CD4-positive, alpha-beta T cell treated with Interleukin-17A for 1 hour (primary cell): ENCODE measurements around the gene VPS45.
"Not testable (repeated sequence)": the region's sequence is repeated elsewhere in the genome, so short reads cannot be mapped to it uniquely, and the experiment has no call there.

Experiments used
- DNase-seq: peaks from one replicate; pipeline ENCODE4 v3.0.0-alpha.2; 2020

VPS45 gene

GRCh38 chr1:150134537-150134936 is 67.0 kb downstream of the VPS45 start:
- no peak for DNase-seq

- DNase-seq, result not testable (repeated sequence)
Measured at GRCh38 chr1:150135400-150135799, 67.8 kb downstream of the VPS45 start.

GRCh38 chr1:150138044-150138443 is 70.5 kb downstream of the VPS45 start:
- no peak for DNase-seq

- DNase-seq, result no peak
Measured at GRCh38 chr1:150141452-150141851, 73.9 kb downstream of the VPS45 start.

GRCh38 chr1:150142083-150142482 is 74.5 kb downstream of the VPS45 start:
- DNase-seq, result no peak

- no peak for DNase-seq
Measured at GRCh38 chr1:150144606-150145005, 77.0 kb downstream of the VPS45 start.

GRCh38 chr1:150146016-150146415 is 78.4 kb downstream of the VPS45 start:
- DNase-seq, result not testable (repeated sequence)

GRCh38 chr1:150146849-150147542 is 79.4 kb downstream of the VPS45 start:
- no peak for DNase-seq

- no peak for DNase-seq
Measured at GRCh38 chr1:150148837-150149270, 81.3 kb downstream of the VPS45 start.

- DNase-seq, result peak; percentile 86
Measured at GRCh38 chr1:150149271-150150132, 81.9 kb downstream of the VPS45 start, which contains the start of gene PLEKHO1. TSS of gene PLEKHO1 (plus strand) at chr1:150149916. CDS start at chr1:150150258, 342 bp downstream.

GRCh38 chr1:150150133-150151021 is 82.8 kb downstream of the VPS45 start:
- peak; percentile 32 for DNase-seq

- peak; percentile 84 for DNase-seq
Measured at GRCh38 chr1:150151291-150152181, 84.0 kb downstream of the VPS45 start.

- DNase-seq, result no peak
Measured at GRCh38 chr1:150152182-150152536, 84.6 kb downstream of the VPS45 start.

GRCh38 chr1:150152772-150153456 is 85.3 kb downstream of the VPS45 start:
- no peak for DNase-seq

GRCh38 chr1:150154143-150154542 is 86.6 kb downstream of the VPS45 start:
- no peak for DNase-seq

- no peak for DNase-seq
Measured at GRCh38 chr1:150155413-150156071, 88.0 kb downstream of the VPS45 start.

- no peak for DNase-seq
Measured at GRCh38 chr1:150156868-150157603, 89.5 kb downstream of the VPS45 start.

GRCh38 chr1:150159550-150159949 is 92.0 kb downstream of the VPS45 start:
- no peak for DNase-seq

GRCh38 chr1:150160964-150161621 is 93.5 kb downstream of the VPS45 start:
- no peak for DNase-seq
